ENCODE measurements around the gene SLC35F3. TPM values are rescaled to one million over a fixed set of nuclear protein-coding genes. Genes with fewer than 3 reads are reported as not detected.

Gene SLC35F3
- total RNA-seq, 1 experiment from 2014 or later, result 19.1 TPM

DNA sequence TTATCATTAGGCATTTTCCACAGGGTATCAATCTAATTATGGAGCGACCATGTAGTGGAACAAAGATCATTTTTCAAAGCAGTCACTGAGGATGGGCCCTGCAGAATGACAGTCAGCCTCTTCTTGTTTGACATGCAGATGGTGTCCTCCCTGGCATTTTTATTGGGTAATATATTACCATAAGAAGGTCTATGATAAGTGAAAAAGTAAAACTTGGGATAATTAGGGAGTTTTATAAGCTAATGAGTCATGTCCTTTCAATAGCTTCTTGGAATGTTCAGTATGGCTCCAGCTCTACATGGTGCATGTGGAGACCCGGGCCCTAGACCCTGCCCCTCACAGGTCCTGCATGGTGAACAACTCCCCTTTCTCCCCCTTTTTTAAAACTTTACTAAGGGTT is 236.5 kb downstream of the SLC35F3 start:
- no peak for ATAC-seq
- Histone ChIP-seq H3K9me3 (ENCODE audit: control insufficient read depth, insufficient read depth, low read depth, low read length) (0 out of 2 replicates have a peak, but pooled peaks cover 3% of the 10 kb centered on the region), H3K27ac (ENCODE audit: low read length) (no peak overlapping the region), H3K27me3 (ENCODE audit: control insufficient read depth, insufficient read depth, low read length) (no peaks in the 10 kb centered on the region), H3K36me3 (ENCODE audit: control insufficient read depth, insufficient read depth, low read length) (no peaks in the 10 kb centered on the region; the same call in 1 of the 2 replicates), H3K4me1 (ENCODE audit: control insufficient read depth, insufficient read depth, low read length) (no peaks in the 10 kb centered on the region), H3K4me3 (ENCODE audit: low read depth in 2 of 2, low read length in 2 of 2) (no peak overlapping the region)
- ChIA-PET CTCF (no interaction called here), POLR2A (no interaction called here)
- BruUV-seq (replicated peaks), result no TSS peak
- intact Hi-C loops (cut with micrococcal nuclease; ENCODE audit: unreplicated experiment) (no loop called here), in situ Hi-C loops (cut with HindIII; ENCODE audit: low pct_unique_long_range_greater_than_20kb, low sequenced_read_pairs) (no loop called here)
- TF ChIP-seq POLR2AphosphoS5 (IDR thresholded peaks at IDR 0.05; ENCODE audit: low read depth, low read length) (no peak), TCF7L2 (IDR thresholded peaks at IDR 0.05; ENCODE audit: low read depth, low read length) (no peak), SIN3A (IDR thresholded peaks at IDR 0.05; ENCODE audit: borderline replicate concordance, insufficient read depth, low read depth, low read length) (no peak)
- TF ChIP-seq, protein P1, sequence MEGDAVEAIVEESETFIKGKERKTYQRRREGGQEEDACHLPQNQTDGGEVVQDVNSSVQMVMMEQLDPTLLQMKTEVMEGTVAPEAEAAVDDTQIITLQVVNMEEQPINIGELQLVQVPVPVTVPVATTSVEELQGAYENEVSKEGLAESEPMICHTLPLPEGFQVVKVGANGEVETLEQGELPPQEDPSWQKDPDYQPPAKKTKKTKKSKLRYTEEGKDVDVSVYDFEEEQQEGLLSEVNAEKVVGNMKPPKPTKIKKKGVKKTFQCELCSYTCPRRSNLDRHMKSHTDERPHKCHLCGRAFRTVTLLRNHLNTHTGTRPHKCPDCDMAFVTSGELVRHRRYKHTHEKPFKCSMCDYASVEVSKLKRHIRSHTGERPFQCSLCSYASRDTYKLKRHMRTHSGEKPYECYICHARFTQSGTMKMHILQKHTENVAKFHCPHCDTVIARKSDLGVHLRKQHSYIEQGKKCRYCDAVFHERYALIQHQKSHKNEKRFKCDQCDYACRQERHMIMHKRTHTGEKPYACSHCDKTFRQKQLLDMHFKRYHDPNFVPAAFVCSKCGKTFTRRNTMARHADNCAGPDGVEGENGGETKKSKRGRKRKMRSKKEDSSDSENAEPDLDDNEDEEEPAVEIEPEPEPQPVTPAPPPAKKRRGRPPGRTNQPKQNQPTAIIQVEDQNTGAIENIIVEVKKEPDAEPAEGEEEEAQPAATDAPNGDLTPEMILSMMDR (IDR thresholded peaks at IDR 0.05), result no peak
- TF ChIP-seq, protein P2, sequence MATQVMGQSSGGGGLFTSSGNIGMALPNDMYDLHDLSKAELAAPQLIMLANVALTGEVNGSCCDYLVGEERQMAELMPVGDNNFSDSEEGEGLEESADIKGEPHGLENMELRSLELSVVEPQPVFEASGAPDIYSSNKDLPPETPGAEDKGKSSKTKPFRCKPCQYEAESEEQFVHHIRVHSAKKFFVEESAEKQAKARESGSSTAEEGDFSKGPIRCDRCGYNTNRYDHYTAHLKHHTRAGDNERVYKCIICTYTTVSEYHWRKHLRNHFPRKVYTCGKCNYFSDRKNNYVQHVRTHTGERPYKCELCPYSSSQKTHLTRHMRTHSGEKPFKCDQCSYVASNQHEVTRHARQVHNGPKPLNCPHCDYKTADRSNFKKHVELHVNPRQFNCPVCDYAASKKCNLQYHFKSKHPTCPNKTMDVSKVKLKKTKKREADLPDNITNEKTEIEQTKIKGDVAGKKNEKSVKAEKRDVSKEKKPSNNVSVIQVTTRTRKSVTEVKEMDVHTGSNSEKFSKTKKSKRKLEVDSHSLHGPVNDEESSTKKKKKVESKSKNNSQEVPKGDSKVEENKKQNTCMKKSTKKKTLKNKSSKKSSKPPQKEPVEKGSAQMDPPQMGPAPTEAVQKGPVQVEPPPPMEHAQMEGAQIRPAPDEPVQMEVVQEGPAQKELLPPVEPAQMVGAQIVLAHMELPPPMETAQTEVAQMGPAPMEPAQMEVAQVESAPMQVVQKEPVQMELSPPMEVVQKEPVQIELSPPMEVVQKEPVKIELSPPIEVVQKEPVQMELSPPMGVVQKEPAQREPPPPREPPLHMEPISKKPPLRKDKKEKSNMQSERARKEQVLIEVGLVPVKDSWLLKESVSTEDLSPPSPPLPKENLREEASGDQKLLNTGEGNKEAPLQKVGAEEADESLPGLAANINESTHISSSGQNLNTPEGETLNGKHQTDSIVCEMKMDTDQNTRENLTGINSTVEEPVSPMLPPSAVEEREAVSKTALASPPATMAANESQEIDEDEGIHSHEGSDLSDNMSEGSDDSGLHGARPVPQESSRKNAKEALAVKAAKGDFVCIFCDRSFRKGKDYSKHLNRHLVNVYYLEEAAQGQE (IDR thresholded peaks at IDR 0.05; ENCODE audit: insufficient read depth in 1 of 2, low read depth in 2 of 2, low read length in 1 of 2), result no peak
- no peak for DNase-seq (ENCODE audit: low read depth, low spot score)

DNA sequence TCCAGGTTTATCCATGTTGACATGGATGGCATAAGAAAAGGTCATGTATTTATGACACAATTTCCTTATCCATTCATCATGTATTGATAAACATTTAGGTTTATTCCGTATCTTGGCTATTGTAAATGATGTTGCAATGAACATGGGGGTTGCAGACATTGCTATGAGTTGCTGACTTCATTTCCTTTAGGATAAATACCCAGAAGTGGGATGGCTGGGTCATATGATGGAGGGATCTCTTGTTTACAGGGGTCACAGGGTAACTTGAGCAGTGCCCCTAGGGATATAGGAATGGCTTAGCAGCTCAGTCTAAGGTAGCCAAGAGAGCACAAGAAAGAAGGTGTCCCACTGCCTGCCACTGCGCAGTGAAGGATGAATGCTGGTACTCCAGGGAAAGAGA is 239.2 kb downstream of the SLC35F3 start:
- no peak for ATAC-seq
- intact Hi-C loops (cut with micrococcal nuclease; ENCODE audit: unreplicated experiment), result no loop called here
- ChIA-PET POLR2A (no interaction called here), CTCF (no interaction called here)
- TF ChIP-seq TCF7L2 (IDR thresholded peaks at IDR 0.05; ENCODE audit: low read depth, low read length) (no peak), POLR2AphosphoS5 (IDR thresholded peaks at IDR 0.05; ENCODE audit: low read depth, low read length) (no peak), SIN3A (IDR thresholded peaks at IDR 0.05; ENCODE audit: borderline replicate concordance, insufficient read depth, low read depth, low read length) (no peak)
- TF ChIP-seq, protein P2 (IDR thresholded peaks at IDR 0.05; ENCODE audit: insufficient read depth in 1 of 2, low read depth in 2 of 2, low read length in 1 of 2), result no peak
- TF ChIP-seq, protein P1 (IDR thresholded peaks at IDR 0.05), result no peak
- Histone ChIP-seq H3K9me3 (ENCODE audit: control insufficient read depth, insufficient read depth, low read depth, low read length) (peaks cover 8% of the 10 kb centered on the region; the same call in 1 of the 2 replicates), H3K27ac (ENCODE audit: low read length) (no peak overlapping the region), H3K4me1 (ENCODE audit: control insufficient read depth, insufficient read depth, low read length) (no peaks in the 10 kb centered on the region), H3K27me3 (ENCODE audit: control insufficient read depth, insufficient read depth, low read length) (no peaks in the 10 kb centered on the region), H3K4me3 (ENCODE audit: low read depth in 2 of 2, low read length in 2 of 2) (no peak overlapping the region), H3K36me3 (ENCODE audit: control insufficient read depth, insufficient read depth, low read length) (no peaks in the 10 kb centered on the region; the same call in 1 of the 2 replicates)
- BruUV-seq (replicated peaks), result no TSS peak
- in situ Hi-C loops (cut with HindIII; ENCODE audit: low pct_unique_long_range_greater_than_20kb, low sequenced_read_pairs), result no loop called here
- no peak for DNase-seq (ENCODE audit: low read depth, low spot score)
